Brain pericyte (primary cell): ENCODE measurements around the gene C11orf91.

Experiments
- DNase-seq: peaks from one replicate; pipeline ENCODE4 v3.0.0-alpha.2; 2012; ENCODE audit warnings: low read depth, low spot score

The C11orf91 gene

GRCh38 chr11:33651555-33651954, 49.1 kb downstream of the C11orf91 start:
- no peak for DNase-seq

GRCh38 chr11:33649944-33650343, 50.7 kb downstream of the C11orf91 start:
- no peak for DNase-seq
